ENCODE data around the gene INPP5D. TPM values are rescaled to one million over a fixed set of nuclear protein-coding genes. Genes with fewer than 3 reads are reported as not detected.

Gene INPP5D
- total RNA-seq, 1 experiment from 2014 or later: 12.7 TPM

DNA sequence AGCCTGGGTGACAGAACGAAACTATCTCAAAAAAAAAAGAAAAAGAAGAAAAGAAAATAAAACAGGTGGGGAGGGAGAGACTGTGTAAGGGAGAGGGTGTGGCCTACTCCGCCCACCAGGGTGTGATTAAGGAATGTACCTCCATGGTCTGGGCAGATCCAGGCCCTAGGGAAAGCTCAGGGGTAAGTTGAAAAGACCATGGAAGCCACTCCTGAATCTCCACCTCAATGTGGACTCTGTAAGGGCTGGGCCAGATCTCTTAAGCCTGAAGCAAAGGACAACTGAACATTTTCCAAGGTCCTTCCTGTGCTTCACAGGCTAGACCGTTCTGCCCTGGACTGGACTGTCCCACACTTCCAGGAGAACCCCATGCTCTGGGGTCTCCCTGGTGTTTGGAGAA is 181.7 kb downstream of the INPP5D start:
- Histone ChIP-seq H3K79me2 (ENCODE audit: insufficient read depth, low read length) (no peaks in the 10 kb centered on the region), H2BK12ac (ENCODE audit: insufficient read length, low read depth, low read length) (no peak overlapping the region), H2BK120ac (ENCODE audit: low read depth, low read length, poor library complexity, severe bottlenecking) (no peak overlapping the region), H3K4me2 (ENCODE audit: insufficient read depth, insufficient read length, low read length) (no peak overlapping the region), H4K8ac (replicated peaks; ENCODE audit: insufficient read length, low read depth, low read length) (no peak overlapping the region), H3K4me1 (ENCODE audit: insufficient read depth, low read length) (no peaks in the 10 kb centered on the region), H4K20me1 (ENCODE audit: control insufficient read depth, insufficient read depth, insufficient read length) (no peaks in the 10 kb centered on the region), H3K27ac (ENCODE audit: insufficient read length, low read depth, low read length) (no peak overlapping the region), H3K4ac (ENCODE audit: low read depth, low read length) (no peak overlapping the region), H3K18ac (ENCODE audit: insufficient read length, low read depth, low read length) (no peak overlapping the region), H3K9me3 (ENCODE audit: control insufficient read depth, low read depth, low read length) (no peaks in the 10 kb centered on the region), H3K56ac (ENCODE audit: insufficient read length, low read depth, low read length) (no peak overlapping the region), H3K23me2 (ENCODE audit: insufficient read length, low read depth, low read length, poor library complexity, severe bottlenecking) (no peaks in the 10 kb centered on the region), H3K27me3 (ENCODE audit: insufficient read depth, low read length) (no peaks in the 10 kb centered on the region), H2BK15ac (ENCODE audit: low read depth, low read length) (no peak overlapping the region), H2AFZ (ENCODE audit: low read length) (no peak overlapping the region), H3K79me1 (ENCODE audit: insufficient read depth, low read depth, low read length, poor library complexity, severe bottlenecking) (no peaks in the 10 kb centered on the region), H4K5ac (ENCODE audit: insufficient read length, low read depth, low read length) (no peak overlapping the region), H3K14ac (ENCODE audit: insufficient read depth, low read length) (no peak overlapping the region), H3K9ac (ENCODE audit: extremely low read depth, insufficient read length, low read length) (no peak overlapping the region), H4K91ac (ENCODE audit: insufficient read length, low read depth, low read length) (no peak overlapping the region), H3K23ac (ENCODE audit: insufficient read length, low read depth, low read length) (no peak overlapping the region), H3T11ph (ENCODE audit: low read length) (no peak overlapping the region), H2BK20ac (ENCODE audit: low read depth, low read length, poor library complexity, severe bottlenecking) (no peak overlapping the region), H2BK5ac (ENCODE audit: insufficient read length, low read length) (no peak overlapping the region), H2AK5ac (ENCODE audit: insufficient read length, low read length) (no peak overlapping the region)
- H3K27ac Mint-ChIP-seq: no peak overlapping the region
- H3K9me3 Mint-ChIP-seq: 0 out of 5 replicates have a peak, but pooled peaks cover 0 to 2% of the 10 kb centered on the region in 2 experiments
- WGBS (ENCODE audit: extremely low coverage, insufficient read length, low lambda C conversion rate): no CpG with 5 or more reads among the region's 3 CpGs
- no peak for DNase-seq
- H3K4me1 Mint-ChIP-seq: no peaks in the 10 kb centered on the region
- peaks cover 1% of the 10 kb centered on the region; the same call in 1 of the 2 replicates for H3K27me3 Mint-ChIP-seq (ENCODE audit: low read depth)
- no peaks in the 10 kb centered on the region; a peak in 1 of 7 replicates for H3K36me3 Mint-ChIP-seq (ENCODE audit: insufficient read depth in 1 of 3, low read depth in 3 of 3)
- H3K4me3 Mint-ChIP-seq: no peak overlapping the region
- TF ChIP-seq, protein P1, sequence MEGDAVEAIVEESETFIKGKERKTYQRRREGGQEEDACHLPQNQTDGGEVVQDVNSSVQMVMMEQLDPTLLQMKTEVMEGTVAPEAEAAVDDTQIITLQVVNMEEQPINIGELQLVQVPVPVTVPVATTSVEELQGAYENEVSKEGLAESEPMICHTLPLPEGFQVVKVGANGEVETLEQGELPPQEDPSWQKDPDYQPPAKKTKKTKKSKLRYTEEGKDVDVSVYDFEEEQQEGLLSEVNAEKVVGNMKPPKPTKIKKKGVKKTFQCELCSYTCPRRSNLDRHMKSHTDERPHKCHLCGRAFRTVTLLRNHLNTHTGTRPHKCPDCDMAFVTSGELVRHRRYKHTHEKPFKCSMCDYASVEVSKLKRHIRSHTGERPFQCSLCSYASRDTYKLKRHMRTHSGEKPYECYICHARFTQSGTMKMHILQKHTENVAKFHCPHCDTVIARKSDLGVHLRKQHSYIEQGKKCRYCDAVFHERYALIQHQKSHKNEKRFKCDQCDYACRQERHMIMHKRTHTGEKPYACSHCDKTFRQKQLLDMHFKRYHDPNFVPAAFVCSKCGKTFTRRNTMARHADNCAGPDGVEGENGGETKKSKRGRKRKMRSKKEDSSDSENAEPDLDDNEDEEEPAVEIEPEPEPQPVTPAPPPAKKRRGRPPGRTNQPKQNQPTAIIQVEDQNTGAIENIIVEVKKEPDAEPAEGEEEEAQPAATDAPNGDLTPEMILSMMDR (conservative IDR thresholded peaks at IDR 0.05): no peak
